Stimulated activated CD8-positive, alpha-beta memory T cell treated with anti-CD3 and anti-CD28 coated beads, Interleukin-7, amount 100 ng/mL, for 4 hours (primary cell): Measurements from ENCODE around the gene ASPG.

Experiments used
- DNase-seq, 2 donors: peaks; one replicate each; pipeline ENCODE4 v3.0.0-alpha.2; 2020; ENCODE audit warnings: low read depth in 2 of 2

ASPG gene

DNA sequence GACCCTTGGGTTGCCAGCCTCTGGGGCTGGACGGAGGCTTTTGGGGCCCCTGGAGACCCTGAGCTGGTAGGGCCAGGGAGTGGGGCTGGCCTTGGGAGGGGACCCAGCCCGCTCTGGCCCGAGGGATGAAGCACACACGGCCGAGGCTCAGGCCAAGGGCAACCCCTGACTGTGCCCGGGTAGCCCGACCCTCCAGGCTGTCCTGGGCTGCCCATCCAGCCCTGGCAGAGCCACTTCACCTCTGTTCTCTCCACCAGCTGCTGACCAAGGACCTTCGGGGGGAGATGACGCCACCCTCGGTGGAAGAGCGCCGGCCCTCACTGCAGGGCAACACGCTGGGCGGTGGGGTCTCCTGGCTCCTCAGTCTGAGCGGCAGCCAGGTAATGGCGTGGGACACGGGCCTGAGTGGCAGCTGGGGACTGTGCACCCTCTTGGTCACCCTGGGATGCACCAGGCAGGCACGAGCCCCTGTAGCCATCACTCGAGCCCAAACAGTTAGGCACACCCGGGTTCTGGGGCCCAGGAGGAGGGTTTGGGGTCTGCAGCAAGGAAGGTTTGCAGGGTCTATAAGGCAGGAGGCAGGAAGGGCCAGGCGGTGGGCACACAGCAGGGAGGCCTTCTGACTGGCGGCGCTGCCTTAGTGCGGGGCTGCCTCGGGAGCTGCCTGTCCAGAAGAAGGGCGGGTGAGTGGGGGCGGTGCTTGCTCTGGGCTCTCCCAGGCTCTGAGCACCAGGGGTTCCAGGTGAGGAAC lies 19.7 kb downstream of the ASPG start:
- DNase-seq: no peak

DNA sequence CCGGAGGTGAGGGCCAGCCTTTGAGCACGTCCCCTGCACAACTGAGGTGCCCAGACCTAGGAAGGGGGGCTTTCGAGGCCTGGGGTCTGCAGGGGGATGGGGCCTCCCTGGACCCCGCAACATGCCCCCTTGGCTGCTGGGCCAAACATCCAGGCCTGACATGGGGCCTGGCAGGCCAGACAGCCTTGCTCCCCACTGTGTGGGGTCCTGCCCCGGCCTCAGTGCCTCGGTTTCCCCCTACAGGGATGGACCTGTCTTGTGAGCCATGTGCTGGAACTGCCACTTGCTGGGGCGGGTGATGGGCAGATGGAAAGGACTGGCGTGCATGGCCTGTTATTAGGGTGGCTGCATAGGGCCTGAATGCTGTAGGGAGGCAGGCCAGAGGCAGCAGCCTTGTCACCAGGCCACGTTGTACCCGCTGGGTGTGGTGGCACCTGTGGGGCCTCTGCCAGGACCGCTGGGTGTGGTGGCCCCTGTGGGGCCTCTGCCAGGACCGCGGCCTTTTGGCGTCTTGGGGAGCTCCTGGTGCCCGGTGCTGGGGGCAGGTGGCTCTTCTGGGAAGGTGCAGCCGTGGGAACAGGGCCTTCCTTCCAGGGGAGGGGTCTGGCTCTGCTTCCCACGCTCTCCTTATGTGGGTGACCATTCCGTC lies 20.4 kb downstream of the ASPG start:
- no peak for DNase-seq

DNA sequence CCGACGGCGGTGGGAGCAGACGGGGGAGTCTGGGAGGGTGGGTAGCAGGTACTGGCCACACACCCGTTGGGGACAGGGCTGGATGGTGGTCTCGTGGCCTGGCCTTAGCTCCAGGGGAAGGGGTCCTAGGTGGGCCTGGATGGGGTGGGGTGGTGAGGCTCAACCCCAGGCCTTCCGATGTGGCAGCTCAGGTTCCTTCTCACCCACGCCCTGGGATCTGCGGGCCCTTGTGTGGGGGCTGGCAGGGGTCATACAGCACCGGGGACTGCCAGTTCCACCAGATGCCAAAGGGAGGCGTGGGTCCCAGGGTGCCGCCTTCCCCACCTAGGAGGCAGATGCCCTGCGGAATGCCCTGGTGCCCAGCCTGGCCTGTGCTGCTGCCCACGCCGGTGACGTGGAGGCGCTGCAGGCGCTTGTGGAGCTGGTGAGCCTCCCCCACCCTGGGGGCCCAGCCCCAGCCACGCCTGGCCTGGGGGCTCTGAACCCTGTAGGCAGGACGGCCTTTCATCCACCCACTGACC lies 21.0 kb downstream of the ASPG start:
- DNase-seq: no peak

DNA sequence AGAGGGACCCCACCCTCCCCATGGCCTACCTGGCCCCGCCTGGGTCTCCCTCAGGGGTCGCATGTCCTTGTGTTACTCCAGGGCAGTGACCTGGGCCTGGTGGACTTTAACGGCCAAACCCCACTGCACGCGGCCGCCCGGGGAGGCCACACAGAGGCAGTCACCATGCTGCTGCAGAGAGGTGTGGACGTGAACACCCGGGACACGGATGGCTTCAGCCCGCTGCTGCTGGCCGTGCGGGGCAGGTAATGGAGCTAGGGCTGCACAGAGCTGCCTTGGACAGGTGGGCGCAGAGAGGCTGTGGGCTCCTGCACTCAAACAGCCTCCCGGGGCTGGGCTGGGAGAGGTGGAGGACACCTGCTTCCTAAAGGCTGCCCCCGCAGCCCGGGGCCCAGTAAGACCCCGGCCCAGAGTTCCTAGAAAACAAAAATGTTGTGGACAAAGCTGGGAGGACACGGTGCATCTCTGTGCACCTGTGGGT lies 21.6 kb downstream of the ASPG start:
- no peak for DNase-seq

DNA sequence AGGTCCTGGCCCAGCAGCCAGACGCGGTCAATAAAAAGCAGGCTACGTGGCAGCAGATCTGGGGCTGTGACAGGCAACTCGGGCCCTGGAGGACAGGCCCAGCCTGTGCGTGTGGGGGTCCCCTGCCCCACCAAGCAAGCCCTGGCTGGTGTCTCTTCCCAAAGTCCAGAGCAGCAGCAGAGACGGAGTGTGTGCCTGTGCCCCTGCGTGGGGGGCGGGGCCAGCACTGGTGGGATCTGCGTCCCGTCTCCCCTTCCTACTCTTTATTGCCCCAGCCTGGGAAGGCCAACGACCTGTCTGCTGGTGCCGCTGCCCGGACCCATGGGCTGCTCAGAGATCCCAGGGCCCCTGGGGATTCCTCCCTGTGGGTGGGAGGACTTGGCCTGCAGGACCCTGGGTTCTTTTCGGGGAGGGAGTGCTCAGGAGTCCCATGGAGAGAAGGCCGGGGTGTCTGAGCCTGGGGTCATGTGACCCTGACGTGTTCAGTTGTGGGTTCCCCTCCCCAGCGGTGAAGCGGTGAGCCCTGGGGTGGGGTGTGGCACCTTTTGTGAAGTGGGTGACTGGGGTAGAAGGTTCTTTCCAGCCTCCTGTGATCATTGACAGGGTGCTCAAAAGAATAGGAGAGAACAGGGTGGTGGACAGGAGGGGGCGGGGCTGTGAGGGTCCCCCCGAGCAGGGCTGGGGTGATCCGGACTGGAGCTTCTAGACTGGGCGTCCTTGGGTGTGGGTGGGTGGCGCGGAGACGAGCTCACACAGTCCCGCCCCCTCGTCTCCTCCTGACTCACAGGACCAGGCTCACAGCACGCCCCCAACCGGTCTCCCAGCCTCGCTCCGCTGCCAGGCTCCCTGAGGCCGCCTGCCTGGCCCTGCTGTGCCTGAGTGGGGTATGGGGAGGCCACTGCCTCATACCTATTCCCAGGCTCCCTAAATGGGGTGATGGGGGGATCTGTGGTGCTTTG lies 22.4 kb downstream of the ASPG start:
- DNase-seq: no peak

DNA sequence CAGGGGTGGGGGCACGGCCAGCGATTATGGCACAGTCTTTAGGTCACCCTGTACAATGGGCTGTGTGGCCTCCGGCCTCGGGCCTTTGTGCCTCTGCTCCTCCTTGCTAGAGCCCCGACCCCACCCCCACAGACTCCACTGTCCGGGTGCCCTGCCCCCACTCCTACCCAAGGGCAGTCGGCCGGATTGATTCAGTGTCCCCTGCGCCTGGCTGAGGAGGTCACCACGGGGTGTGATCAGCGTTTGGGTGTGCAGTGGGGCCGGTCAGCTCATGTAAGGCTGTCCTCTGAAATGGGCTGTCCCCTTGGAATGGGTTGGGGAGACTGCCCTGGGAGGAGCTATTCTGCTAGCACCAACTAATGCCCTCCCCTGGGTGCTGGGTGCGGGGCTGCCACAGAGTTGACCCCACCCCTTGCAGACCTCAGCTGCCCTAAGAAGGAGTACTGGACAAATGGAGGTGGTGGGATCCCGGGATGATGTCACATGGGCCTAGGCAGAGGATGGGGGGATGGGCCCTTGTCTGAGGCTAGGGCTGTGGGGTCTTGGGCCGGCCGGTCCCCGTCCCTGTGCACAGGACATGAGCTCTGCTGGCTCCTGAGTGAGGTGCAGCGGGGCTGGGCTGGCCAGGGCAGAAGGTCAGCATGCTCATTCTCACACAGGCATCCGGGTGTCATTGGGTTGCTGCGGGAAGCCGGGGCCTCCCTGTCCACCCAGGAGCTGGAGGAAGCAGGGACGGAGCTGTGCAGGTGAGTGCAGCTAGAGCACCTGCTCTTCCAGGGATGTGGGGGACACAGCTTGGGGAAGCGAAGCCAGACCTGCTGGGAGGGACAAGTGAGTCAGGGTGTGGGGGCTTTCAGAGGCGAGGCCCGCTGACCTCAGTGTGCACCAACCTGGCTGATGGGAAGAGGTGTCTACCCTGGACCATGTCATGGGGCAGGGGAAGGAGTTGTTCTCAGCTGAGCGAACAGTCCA lies 23.4 kb downstream of the ASPG start:
- DNase-seq: no peak

DNA sequence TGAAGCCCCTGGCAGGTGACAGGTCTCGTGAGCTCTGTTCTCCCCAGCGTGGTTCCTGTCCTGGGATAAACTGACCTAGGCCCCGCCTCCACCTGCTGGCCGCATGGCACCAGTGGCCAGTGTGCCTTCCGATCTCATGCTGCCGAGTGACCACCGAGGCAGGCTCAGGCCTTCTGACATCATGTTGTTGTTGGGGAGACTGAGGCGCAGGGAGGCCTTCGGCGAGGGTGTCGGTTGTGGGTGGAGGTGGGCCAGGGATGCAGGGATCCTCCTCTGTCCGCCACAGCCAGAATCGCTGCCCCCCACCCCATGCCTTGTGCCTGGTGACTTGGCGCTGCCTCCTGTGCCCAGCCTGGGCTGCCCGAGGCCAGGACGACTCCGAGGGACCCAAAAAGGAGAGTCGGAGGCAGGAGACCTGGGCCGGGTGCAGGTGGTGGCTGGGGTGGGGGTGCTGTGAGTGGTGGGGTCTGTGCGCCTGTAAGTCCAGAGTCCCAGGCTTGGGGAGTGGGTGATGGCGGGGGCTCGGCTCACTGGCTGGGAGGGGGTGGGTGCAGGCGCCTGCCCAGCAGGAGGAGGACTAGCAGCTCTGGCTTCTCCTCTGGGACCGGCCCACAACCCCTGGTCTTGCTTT lies 24.3 kb downstream of the ASPG start:
- DNase-seq: no peak

DNA sequence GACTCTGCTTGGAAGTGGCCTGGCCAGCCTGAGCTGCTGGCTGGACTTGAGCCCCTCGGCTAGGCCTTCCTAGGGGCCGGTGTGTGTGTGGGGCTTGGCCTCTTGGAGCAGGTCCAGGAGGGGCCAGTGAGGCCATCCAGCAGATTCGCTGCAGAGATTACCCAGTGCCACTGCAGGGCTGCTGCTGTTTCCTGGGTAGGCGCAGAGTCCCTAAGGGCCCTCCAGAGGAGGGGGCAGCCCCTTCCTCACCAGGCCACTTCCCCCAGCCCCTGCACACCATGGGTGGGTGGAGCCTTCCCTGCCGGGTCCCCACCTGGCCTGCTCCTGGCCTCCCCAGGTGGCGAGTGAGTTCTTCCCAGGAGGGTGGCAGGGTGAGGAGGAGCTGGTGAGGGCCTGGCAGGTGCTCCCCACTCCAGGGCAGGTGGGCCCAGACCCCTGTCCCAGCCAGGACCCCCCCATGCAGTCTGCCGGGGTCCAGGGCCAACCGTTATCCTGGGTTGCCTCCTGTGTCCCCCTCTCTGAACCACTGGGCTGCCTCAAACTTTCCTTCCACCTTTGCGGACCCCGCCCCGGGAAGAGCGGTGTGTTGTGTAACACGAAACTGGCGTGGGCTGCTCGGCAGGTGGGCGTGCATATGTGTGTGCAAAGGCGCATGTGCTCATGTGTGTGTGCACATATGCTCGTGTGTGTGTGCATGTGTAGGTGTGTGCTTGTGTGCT lies 25.1 kb downstream of the ASPG start:
- no peak for DNase-seq

DNA sequence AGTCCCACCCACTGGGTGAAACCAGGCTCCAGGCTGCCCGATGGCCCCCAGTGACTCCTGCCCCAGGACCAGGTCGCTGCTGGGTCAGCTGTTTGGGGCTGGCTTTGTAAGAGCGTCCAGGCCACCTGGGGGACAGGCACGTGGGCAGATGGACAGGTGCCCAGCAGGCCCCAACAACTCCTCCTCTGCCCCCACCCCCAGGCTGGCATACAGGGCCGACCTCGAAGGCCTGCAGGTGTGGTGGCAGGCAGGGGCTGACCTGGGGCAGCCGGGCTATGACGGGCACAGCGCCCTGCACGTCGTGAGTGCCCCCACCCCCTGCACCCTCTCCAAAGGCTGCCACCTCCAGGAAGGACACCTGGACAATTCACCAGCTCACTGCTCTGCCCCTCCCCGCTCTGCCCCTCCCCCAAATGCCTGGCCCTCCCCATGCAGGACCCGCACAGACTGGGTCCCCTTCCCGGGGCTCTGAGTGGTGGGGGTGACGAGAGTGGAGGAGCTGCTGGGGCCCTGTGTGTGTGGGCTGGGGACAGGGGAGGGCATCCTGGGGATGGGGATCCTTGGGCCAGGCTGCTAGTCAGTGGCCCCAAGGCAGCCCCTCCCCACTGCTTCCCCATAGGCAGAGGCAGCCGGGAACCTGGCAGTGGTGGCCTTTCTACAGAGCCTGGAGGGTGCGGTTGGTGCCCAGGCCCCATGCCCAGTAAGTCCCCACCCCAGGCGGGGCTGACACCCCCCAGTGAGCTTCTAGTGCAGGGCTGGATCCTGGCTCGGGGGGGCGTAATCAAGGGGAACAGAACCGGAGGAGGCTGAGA lies 26.0 kb downstream of the ASPG start:
- no peak for DNase-seq

DNA sequence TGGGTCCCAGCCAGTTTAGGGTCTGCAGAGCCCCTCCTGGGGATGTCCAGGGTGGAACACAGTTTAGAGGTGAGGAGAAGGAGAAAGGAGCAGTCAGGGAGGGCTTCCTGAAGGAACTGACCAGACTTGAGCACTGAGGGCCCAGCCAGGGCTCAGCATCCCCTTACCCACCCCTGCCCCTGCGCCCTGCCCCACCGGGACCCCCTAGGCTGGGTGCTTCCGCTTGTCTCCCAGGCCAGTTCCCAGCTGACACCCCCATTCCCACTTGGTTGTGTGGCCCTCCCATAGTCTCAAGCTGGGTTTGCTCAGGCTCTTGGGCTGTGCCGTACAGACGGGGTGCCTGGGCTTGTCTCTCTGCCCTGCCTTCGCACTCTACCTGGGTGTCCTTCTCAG lies 26.6 kb downstream of the ASPG start:
- no peak for DNase-seq

DNA sequence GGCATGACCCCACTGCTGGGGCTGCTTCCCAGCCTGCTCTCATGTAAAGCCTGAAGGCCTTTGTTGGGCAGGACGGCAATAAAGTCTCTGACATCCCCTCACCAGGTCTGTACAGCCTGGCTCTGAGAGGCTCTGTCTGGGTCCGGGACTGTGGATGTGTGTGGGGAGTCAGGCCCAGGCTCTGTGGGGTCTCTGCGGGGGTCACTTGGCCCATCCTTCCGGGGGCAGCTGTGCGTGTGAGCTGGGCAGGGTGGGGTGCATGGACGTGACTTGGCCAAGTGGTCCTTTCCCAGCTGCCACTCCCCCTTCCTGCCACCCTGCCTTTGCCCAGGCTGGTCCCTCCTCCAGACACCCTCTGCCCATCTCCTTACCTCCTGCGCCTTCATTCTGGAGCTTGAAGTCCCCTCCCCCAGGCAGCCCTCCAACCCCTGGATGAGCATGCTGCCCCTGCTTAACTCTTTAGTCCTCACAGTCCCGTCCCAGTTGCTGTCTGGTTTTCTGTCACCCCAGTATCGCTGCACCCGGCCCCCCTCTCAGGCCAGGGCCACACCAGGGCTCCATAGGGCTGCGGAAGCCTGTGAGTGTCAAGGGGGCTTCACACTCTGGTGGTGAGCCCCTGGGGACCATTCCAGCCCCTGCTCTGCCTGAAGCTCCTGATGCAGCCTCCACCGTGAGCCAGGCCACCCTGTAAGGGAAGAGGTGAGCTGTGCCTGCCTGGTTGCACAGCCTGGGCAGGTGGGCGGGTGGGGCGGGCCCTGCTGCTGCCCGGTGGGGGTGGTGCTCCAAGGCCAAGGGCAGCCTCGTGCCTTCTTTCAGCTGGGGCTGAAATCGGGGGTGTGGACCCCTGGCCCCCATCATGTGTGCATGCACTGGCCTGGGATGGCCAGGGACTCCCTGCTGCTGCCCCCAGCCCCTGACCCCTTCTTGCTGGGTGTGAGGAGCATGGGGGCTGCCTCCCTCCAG lies 27.4 kb downstream of the ASPG start:
- DNase-seq: no peak

DNA sequence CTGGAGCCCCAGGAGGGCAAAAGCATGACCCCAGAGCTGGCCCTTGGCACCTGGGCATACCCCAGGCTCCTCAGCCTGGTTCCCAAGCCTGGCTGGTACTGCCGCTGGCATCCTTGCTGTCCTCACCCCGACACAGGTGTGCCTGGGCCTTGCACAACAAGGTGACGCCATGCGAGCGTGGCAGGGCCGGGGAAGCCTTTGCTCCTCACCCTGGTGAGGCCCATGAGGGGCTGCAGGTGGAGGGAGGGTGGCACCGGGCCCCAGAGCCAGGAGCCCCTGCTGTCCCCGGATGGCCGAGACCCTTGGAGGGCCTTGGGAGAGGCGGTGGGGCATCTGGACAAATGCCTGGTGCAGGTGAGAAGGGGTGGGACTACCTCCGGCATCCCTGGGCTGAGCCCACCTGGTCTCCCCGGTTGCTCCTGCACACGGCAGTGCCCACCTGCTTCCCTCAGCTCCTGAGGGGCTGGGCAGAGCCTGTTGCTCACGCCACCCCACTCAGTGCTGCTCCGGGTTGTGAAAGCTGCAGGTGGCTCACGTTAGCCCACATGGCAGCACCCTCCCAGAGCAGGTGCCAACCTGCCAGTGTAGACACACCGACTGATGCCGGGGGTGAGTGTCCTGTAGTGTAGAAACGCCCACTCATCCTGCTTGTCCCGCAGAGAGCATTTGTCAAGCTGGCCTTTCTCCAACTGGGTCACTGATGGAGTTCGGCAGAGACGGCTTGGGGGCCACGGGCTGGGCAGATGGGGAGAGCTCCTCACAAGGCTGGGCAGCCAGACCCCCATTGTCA lies 28.3 kb downstream of the ASPG start:
- no peak for DNase-seq

DNA sequence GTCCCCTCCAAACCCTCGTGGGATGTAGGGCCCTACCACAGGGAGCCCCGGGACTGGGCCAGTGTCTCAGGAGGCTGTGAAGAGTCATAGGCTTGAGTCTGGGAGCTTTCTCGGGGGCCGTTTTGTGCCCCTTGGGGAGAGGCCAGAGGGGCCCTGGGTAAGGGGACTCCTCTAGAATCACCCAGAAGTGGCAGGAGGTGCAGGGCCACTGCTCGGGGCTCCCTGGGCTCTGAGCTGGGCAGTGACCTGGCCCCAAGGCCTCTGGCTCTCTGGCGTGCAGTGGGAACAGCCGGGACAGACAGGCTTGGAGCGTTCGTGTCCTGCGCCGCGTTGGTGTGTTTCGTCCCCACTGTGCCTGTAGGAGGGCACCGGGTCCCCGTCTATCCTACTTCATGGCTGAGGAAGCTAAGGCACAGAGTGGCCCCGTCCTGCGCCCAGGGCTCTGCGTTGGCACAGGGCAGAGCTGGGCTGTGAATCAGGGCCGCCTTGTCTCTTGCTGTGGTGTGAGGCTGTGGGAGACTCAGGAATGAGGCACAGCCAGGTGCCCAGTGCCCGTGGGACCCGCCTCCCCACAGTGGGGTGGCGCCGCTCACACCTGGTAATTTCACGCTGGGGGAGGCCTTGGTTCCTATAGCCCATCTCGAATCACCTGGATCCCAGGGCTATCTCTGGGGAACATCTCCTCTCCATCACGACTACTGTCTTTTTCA lies 29.1 kb downstream of the ASPG start:
- DNase-seq: no peak

DNA sequence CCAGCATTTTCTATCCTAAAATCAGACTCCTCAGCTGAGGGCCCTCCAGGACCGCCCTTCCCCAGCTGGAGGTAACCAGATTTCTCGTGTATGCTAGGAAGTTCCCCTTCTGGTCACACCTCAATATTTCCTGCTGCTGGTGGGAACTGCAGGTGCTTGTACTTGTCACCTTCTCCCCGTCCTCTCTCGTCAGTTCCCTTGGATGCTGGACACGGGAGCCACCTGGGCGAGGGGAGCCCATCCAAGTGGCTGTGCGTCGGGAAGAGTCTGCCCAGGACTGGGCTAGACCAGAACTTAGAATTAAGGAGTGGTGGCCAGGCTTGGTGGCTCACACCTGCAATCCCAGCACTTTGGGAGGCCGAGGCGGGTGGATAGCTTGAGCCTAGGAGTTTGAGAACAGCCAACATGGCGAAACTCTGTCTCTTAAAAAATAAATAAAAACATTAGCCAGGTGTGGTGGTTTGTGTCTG lies 29.7 kb downstream of the ASPG start:
- no peak for DNase-seq

DNA sequence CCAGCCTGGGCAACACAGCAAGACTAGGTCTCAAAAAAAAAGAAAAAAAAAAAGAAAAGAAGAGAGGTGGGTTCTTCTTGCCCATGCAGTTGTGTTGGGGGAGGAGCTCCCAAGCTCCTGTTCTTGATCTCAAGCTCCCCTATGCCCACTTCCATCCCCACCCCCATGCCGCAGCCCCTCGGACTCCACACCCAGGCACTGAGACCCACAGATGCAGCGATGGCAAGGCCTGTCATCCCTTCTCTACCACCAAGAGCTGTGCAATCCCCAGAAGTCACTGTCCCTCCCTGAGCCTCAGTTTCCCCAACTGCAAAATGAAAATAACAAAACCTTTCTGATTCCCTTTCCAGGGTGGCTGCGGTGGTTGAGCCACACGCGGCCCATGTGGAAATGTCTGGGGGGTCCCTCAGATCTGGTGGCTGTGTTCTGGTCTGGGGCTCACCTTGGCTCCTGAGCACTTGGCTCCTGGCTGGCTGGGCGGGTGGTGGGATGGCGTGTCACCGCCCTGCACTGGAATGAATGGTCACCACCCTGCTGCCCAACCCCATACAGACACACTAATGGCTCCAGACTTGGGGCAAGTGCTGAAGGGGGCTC lies 30.3 kb downstream of the ASPG start:
- no peak for DNase-seq

DNA sequence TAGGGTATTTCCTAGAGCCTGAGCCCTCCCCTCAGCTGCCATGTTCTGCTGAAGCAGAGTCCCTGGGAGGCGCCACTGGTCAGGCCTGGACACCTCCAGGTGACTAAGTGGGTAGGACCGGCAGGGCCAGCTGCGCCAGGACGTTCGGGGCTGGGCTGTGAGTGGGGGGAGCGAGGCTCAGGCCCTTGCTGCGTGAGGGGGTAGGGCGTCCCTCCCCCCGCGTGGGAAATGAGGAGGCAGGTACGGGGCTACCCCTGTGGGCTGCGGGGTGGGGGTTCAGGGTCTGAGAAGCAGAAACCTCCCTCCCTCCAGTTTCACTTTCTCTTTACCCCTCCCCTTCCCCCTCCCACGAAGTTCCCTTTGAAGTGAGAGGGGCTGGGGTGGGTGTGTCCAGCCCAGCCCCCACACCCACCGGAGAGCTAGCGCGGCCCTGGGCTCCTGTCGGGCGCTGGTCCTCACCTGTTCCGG lies 30.8 kb downstream of the ASPG start:
- no peak for DNase-seq
